Activated B cell treated with CpG ODN at 0.5 μM for 24 hours (primary cell): ENCODE measurements around the gene WASHC2C. TPM values are rescaled to one million over a fixed set of nuclear protein-coding genes. Genes with fewer than 3 reads are reported as not detected.
"Not testable (repeated sequence)": the region's sequence is repeated elsewhere in the genome, so short reads cannot be mapped to it uniquely, and the experiment has no call there.

Source experiments
- ATAC-seq: fragments of 200-7000 bp; cut with Tn5 transposase; one replicate; pipeline ENCODE4 v1.10.0; 2021; ENCODE audit warnings: low read depth, mild to moderate bottlenecking, moderate library complexity
- CTCF ChIA-PET: fragments of 350-600 bp; sonication (Branson Sonifier 250); formaldehyde crosslinking; loops from one replicate; lab custom pipeline; 2021; ENCODE audit warnings: antibody characterized with exemption; lab: Charles Lee
- POLR2A ChIA-PET: fragments of 350-600 bp; sonication (Branson Sonifier 250); formaldehyde crosslinking; loops from one replicate; lab custom pipeline; 2021; ENCODE audit warnings: antibody characterized with exemption; lab: Charles Lee
- DNase-seq: peaks from one replicate; pipeline ENCODE4 v3.0.0; 2022
- H3K27ac Mint-ChIP-seq: one replicate; pipeline ENCODE4 v1.8.0; 2020; ENCODE audit warnings: mixed read lengths
- H3K27me3 Mint-ChIP-seq: one replicate; pipeline ENCODE4 v1.8.0; 2021; ENCODE audit warnings: mixed read lengths
- H3K36me3 Mint-ChIP-seq: one replicate; pipeline ENCODE4 v1.8.0; 2021; ENCODE audit warnings: low read depth, mixed read lengths
- H3K4me1 Mint-ChIP-seq: one replicate; pipeline ENCODE4 v1.8.0; 2021; ENCODE audit warnings: mixed read lengths
- H3K4me3 Mint-ChIP-seq: one replicate; pipeline ENCODE4 v1.8.0; 2020; ENCODE audit warnings: mild to moderate bottlenecking, mixed read lengths
- H3K9me3 Mint-ChIP-seq: one replicate; pipeline ENCODE4 v1.8.0; 2020; ENCODE audit warnings: mixed read lengths
- intact Hi-C: fragments of 100-400 bp; cut with micrococcal nuclease; formaldehyde crosslinking; loops from one replicate; pipeline ENCODE4 v1.15.1; 2024
- total RNA-seq: library from RNA; stranded (reverse); gene quantifications from 2 replicates; pipeline ENCODE4 v1.2.3, GENCODE V29; 2022

Gene WASHC2C, protein sequence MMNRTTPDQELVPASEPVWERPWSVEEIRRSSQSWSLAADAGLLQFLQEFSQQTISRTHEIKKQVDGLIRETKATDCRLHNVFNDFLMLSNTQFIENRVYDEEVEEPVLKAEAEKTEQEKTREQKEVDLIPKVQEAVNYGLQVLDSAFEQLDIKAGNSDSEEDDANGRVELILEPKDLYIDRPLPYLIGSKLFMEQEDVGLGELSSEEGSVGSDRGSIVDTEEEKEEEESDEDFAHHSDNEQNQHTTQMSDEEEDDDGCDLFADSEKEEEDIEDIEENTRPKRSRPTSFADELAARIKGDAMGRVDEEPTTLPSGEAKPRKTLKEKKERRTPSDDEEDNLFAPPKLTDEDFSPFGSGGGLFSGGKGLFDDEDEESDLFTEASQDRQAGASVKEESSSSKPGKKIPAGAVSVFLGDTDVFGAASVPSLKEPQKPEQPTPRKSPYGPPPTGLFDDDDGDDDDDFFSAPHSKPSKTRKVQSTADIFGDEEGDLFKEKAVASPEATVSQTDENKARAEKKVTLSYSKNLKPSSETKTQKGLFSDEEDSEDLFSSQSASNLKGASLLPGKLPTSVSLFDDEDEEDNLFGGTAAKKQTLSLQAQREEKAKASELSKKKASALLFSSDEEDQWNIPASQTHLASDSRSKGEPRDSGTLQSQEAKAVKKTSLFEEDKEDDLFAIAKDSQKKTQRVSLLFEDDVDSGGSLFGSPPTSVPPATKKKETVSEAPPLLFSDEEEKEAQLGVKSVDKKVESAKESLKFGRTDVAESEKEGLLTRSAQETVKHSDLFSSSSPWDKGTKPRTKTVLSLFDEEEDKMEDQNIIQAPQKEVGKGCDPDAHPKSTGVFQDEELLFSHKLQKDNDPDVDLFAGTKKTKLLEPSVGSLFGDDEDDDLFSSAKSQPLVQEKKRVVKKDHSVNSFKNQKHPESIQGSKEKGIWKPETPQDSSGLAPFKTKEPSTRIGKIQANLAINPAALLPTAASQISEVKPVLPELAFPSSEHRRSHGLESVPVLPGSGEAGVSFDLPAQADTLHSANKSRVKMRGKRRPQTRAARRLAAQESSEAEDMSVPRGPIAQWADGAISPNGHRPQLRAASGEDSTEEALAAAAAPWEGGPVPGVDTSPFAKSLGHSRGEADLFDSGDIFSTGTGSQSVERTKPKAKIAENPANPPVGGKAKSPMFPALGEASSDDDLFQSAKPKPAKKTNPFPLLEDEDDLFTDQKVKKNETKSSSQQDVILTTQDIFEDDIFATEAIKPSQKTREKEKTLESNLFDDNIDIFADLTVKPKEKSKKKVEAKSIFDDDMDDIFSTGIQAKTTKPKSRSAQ (N-terminal part only)
- total RNA-seq = 67.0 and 74.1 TPM in 2 replicates

DNA sequence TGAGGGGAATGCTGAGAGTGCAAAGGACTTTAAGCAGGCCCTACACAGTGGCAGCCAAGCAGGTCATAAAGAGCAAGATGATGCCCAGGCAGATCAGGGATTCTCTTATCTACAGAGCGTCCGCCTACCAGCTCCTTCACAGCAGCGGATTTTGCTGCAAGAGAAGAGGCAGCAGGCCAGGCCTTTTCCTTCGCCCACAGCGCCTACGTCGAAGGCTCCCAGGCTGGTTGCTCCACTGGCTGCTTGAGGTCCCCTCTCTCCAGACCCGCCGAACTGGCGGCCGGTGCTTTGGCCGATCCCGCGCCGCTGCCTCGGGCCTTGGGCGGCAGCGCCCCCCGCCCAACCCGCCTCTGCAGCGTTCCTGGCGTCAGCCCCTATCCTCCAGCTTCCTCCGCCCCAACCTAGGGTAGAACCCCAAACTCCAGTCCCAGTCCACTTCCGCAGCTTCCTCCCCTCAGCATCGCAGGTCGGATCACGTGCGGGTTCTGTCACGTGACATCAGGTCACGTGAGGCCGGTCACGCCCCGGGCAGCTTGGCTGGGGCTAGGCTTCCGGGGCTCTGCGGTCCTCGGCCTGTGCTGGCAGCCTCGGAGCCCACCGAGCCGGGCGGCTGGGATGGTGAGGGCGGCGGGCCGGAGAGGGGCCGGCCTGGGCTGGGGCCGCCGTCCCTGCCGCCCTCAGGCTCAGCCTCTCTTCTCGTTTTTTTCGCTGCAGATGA lies at the start of gene WASHC2C:
Gene WASHC2C (plus strand): TSS at position 564 of the 718 bp plus-strand sequence. CDS start 52 bp downstream, at position 616.
- H3K4me1 Mint-ChIP-seq, H3K9me3 Mint-ChIP-seq, H3K27me3 Mint-ChIP-seq: not testable (repeated sequence)
- intact Hi-C loops = loop anchor here (5.0 kb wide), 2 partner anchors 265 to 475 kb away; no protein-coding TSS in a partner anchor
- peak within 1 kb of the TSS; percentile 86 for H3K4me3 Mint-ChIP-seq
- DNase-seq (peak; percentile 89), ATAC-seq (peak; percentile 88)
- ChIA-PET POLR2A (interaction anchor here (0.6 to 1.2 kb wide), 7 partner anchors 68 to 476 kb away, joined by 3 to 6 read pairs (median 4); no protein-coding TSS in a partner anchor), CTCF (interaction anchor here (1.1 kb wide), 1 partner anchor 477 kb away, joined by 4 read pairs; no protein-coding TSS in a partner anchor)
- peak within 1 kb of the TSS; percentile 82 for H3K27ac Mint-ChIP-seq
- H3K36me3 Mint-ChIP-seq = peaks cover 10% of the 10 kb centered on the region

DNA sequence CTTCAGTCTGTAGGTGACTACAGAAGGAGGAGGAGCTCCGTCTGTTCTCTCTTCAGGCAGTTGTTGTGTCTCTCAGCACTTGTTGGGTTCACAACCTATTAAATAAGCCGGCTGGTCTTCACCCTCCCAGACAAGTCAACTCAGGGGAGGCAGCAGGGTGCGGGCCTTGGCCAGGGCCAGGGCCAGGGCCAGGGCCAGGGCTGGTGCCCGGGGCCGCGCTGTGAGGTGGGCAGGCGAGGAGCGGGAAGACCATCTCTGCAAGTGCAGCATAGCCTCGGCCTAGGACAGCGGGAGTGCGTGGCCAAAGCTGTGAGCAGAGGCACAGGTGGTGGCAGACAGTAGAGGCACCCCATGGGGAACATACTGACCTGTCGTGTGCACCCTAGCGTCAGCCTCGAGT lies 48.6 kb upstream of the WASHC2C start:
- CTCF ChIA-PET = not testable (repeated sequence)

DNA sequence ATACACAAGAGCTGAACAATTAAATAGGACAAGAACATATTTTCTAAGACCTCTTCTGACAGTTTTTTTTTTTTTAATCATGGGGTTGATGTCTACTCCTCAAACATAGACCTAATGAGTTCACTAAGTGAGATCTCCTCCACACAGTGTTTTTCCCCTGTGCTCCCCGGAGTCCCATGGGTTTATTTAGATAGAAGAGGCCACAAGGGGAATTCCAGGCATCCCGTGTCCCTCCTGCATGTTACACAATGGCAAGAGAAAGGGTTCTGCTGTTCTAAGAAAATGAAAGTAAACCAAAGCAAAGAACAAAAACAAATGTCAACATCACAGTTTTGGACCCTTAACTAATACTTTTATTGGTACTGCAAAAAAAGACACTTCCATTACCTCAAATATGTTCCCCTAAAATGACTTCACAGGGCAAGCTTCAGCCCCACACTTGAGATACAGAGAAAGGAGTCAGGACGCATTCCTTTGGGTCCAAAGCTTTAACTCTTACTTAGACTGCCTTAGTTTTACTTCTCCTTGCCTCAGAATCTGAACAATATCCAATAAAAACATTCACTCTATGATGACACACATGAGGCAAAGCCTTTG lies 16.8 kb upstream of the WASHC2C start:
- intact Hi-C loops, CTCF ChIA-PET, H3K36me3 Mint-ChIP-seq, DNase-seq, H3K27me3 Mint-ChIP-seq, H3K9me3 Mint-ChIP-seq, H3K4me1 Mint-ChIP-seq, POLR2A ChIA-PET: not testable (repeated sequence)
- Mint-ChIP-seq H3K4me3 (peak overlapping the region; percentile 38), H3K27ac (peak overlapping the region; percentile 53)
- ATAC-seq = peak; percentile 83

More for the DNA sequence above, 48.6 kb upstream of the WASHC2C start:
- H3K27me3 Mint-ChIP-seq, H3K4me1 Mint-ChIP-seq, H3K36me3 Mint-ChIP-seq, intact Hi-C loops, H3K9me3 Mint-ChIP-seq, DNase-seq, H3K27ac Mint-ChIP-seq, POLR2A ChIA-PET, H3K4me3 Mint-ChIP-seq, ATAC-seq: not testable (repeated sequence)

DNA sequence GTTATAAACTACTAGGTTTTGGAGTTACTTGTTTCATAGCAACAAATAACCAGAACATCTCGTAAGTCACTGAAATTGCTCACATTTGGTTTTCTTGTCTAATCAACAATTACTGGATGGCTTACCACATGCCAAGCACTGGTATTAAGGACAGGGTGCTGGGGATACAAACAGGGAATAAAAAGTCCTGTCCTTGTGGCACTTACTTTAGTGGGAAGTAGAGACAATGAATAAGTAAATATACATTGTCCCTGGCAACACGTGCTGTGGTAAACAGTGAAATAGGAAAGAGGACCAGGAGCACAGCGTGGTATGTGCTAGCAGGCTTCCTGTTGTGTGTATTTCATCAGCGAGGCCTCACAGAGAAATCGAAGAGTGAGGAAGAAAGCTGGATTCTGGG lies 15.8 kb upstream of the WASHC2C start:
- H3K36me3 Mint-ChIP-seq, ATAC-seq, H3K4me1 Mint-ChIP-seq, H3K4me3 Mint-ChIP-seq, intact Hi-C loops, H3K27ac Mint-ChIP-seq, POLR2A ChIA-PET, CTCF ChIA-PET, H3K9me3 Mint-ChIP-seq, H3K27me3 Mint-ChIP-seq, DNase-seq: not testable (repeated sequence)

DNA sequence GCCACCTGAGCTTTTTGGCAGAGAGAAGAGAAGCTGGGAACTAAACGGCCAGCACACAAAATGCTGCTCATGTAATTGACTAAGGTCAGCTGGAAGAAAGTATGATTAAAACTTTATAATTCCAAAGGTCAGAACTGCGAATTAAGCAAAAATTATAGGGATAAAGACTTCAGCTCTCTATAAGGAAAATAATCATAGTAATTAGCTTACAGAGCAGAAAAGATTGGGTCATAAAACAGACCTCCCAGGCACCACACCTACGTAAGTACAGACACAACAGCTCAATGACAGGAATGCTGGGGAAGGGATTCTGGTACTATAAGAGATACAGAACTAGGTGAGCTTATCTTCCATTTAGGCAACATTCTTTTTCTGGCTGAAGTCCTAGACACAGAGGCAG lies 10.0 kb upstream of the WASHC2C start:
- H3K4me1 Mint-ChIP-seq, ATAC-seq, H3K27ac Mint-ChIP-seq, intact Hi-C loops, CTCF ChIA-PET, H3K27me3 Mint-ChIP-seq, H3K36me3 Mint-ChIP-seq, DNase-seq, H3K9me3 Mint-ChIP-seq, POLR2A ChIA-PET, H3K4me3 Mint-ChIP-seq: not testable (repeated sequence)

DNA sequence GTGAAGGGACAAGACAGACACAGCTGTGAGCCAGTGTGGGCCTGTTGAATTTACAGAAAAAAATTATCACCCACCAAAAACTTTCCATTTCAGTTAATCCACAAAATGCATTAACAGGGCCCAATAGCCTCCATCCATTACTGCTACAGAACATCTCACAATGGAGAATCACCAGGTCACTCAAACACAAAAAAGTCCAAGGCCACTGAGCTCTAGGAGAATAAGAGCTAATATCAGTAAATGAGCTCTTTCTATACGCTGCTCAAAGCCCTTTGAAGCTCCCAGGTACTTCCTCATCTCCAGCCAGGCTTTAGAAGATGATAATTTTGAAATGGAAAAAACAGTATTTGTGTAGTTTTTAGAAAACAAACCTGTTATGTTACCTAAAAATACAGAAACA lies 9.4 kb upstream of the WASHC2C start:
- not testable (repeated sequence) for H3K4me3 Mint-ChIP-seq

DNA sequence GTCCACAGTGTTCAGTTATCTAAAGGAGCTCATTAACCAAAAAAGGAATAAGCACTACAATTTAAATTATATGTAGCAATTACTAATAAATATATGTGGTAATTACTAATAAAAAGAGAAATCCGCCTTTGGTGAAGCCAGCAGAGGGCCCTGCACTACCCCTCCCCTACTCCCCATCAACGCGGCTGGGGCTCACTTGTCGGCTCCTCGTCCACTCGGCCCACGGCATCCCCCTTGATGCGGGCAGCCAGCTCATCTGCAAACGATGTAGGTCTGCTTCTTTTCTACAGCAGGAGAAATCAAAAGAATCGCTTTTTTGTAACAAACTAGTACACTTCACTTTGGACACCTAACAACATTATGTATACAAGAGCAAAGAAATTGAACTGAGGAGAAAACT lies 5.6 kb upstream of the WASHC2C start:
- CTCF ChIA-PET, intact Hi-C loops, H3K27me3 Mint-ChIP-seq: not testable (repeated sequence)

More for the DNA sequence above, 9.4 kb upstream of the WASHC2C start:
- POLR2A ChIA-PET, H3K4me1 Mint-ChIP-seq, H3K27ac Mint-ChIP-seq, DNase-seq, CTCF ChIA-PET, H3K27me3 Mint-ChIP-seq, H3K9me3 Mint-ChIP-seq, ATAC-seq, H3K36me3 Mint-ChIP-seq, intact Hi-C loops: not testable (repeated sequence)

DNA sequence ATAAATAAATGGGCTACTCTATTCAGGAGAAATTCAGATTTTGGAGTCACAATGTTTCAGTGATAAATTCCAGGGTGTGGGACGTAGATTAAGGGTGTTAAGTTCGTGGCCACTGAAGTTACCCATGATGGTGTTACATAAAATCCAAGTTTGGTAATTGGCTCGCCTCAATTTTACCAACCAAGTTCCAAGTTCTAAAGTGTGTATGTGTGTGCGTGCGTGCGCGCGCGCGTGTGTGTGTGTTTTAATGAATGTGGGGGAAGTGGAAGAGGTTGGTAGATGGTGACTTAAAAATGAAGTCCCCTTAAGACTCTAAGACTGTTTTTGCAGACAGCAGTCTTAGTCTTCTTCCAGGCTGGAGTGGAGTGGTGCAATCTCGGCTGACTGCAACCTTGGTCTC lies 3.2 kb upstream of the WASHC2C start:
- CTCF ChIA-PET, DNase-seq, ATAC-seq, H3K4me1 Mint-ChIP-seq, H3K4me3 Mint-ChIP-seq, H3K9me3 Mint-ChIP-seq, H3K36me3 Mint-ChIP-seq, H3K27me3 Mint-ChIP-seq, POLR2A ChIA-PET, H3K27ac Mint-ChIP-seq, intact Hi-C loops: not testable (repeated sequence)

More for the DNA sequence above, 5.6 kb upstream of the WASHC2C start:
- H3K27ac Mint-ChIP-seq, H3K4me3 Mint-ChIP-seq, H3K36me3 Mint-ChIP-seq, H3K9me3 Mint-ChIP-seq, H3K4me1 Mint-ChIP-seq, POLR2A ChIA-PET, DNase-seq, ATAC-seq: not testable (repeated sequence)

DNA sequence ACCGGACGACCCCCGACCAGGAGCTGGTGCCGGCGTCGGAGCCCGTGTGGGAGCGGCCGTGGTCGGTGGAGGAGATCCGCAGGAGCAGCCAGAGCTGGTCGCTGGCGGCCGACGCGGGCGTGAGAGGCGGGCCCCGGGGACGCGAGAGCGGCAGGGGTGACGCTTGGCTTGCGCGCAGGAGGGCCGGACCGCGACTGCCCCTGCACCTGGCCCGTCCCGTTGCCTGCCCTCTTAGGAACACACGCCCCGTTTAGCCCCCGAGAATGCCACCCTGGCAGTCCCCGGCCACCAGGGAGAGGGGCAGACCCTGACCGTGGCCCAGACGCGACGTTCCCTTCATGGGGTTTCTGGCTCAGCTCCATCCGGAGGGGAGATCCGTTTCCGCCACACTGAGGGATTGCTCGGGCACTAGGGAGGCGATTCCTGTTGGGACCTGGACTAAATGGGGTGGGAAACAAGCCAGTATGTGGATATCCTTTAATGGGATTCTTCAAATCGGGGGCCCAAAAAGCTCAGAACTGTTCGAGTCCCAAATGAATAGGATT lies 427 bp downstream of the WASHC2C start:
- ChIA-PET POLR2A (interaction anchor here (0.8 to 1.2 kb wide), 6 partner anchors 263 to 477 kb away, joined by 3 to 6 read pairs (median 4); no protein-coding TSS in a partner anchor), CTCF (interaction anchor here (1.1 kb wide), 1 partner anchor 477 kb away, joined by 4 read pairs; no protein-coding TSS in a partner anchor)
- not testable (repeated sequence) for H3K27me3 Mint-ChIP-seq, H3K9me3 Mint-ChIP-seq, H3K4me1 Mint-ChIP-seq, DNase-seq
- peak overlapping the region; percentile 82 for H3K27ac Mint-ChIP-seq
- peaks cover 14% of the 10 kb centered on the region for H3K36me3 Mint-ChIP-seq
- intact Hi-C loops = loop anchor here (5.0 kb wide), 2 partner anchors 265 to 475 kb away; no protein-coding TSS in a partner anchor
- H3K4me3 Mint-ChIP-seq = peak overlapping the region; percentile 86
- peak; percentile 57 for ATAC-seq

DNA sequence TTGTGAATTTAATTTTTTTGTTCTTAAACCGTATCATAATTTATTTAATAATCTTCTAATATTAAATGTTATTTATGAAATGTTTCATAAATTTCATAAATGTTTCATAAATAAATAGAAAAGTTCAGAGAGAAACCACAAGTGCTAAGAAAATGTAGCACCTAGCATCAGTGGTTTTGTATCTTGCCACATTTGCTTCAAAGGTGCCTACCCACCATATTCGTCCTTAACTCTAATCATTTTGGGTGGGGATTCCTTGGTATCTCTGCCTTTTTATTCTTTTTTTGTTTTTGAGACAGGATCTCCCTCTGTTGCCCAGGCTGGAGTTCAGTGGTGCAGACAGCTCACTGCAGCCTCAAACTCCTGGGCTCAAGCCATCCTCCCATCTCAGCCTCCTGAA lies 7.4 kb downstream of the WASHC2C start:
- H3K27ac Mint-ChIP-seq, H3K9me3 Mint-ChIP-seq, DNase-seq, H3K4me1 Mint-ChIP-seq, H3K4me3 Mint-ChIP-seq, ATAC-seq, POLR2A ChIA-PET, H3K27me3 Mint-ChIP-seq, intact Hi-C loops: not testable (repeated sequence)
- peaks cover 13% of the 10 kb centered on the region for H3K36me3 Mint-ChIP-seq
- CTCF ChIA-PET = interaction anchor here (1.1 kb wide), 1 partner anchor 484 kb away, joined by 3 read pairs; no protein-coding TSS in a partner anchor
